GM23338 (cell line): ENCODE data around the gene GOLGA6L2. TPM values are rescaled to one million over a fixed set of nuclear protein-coding genes. Genes with fewer than 3 reads are reported as not detected.

Experiments used
- ATAC-seq: fragments of 200-7000 bp; cut with Tn5 transposase; 3 replicates; pipeline ENCODE4 v1.9.1; 2020
- DNase-seq: peaks from one replicate; pipeline ENCODE4 v3.0.0-alpha.2; 2015; ENCODE audit warnings: low spot score
- H2AFZ ChIP-seq: fragments of 200-600 bp; sonication (generic); 2 replicates; pipeline ENCODE4 v1.8.0; 2016; ENCODE audit warnings: antibody characterized with exemption, mild to moderate bottlenecking, moderate library complexity
- H3F3A ChIP-seq: fragments of 200-600 bp; sonication (generic); replicated peaks from 2 replicates; pipeline ENCODE4 v1.8.0; 2017; ENCODE audit warnings: antibody characterized with exemption, mixed run types, low read depth
- H3K27ac ChIP-seq: fragments of 200-600 bp; sonication (generic); 2 replicates; pipeline ENCODE4 v1.6.1; 2016; ENCODE audit warnings: low read depth
- H3K27me3 ChIP-seq: fragments of 200-600 bp; sonication (generic); 2 replicates; pipeline ENCODE4 v1.8.0; 2016; ENCODE audit warnings: mild to moderate bottlenecking, mixed run types, moderate library complexity; ENCODE audit not compliant: insufficient read depth
- H3K36me3 ChIP-seq: fragments of 200-600 bp; sonication (generic); 2 replicates; pipeline ENCODE4 v1.8.0; 2016; ENCODE audit warnings: mild to moderate bottlenecking; ENCODE audit not compliant: insufficient read depth
- H3K4me1 ChIP-seq: fragments of 200-600 bp; sonication (generic); 2 replicates; pipeline ENCODE4 v1.8.0; 2016; ENCODE audit warnings: mild to moderate bottlenecking, moderate library complexity; ENCODE audit not compliant: insufficient read depth
- H3K4me2 ChIP-seq: fragments of 200-600 bp; sonication (generic); 2 replicates; pipeline ENCODE4 v1.7.1; 2017; ENCODE audit warnings: mixed run types
- H3K4me3 ChIP-seq: fragments of 200-600 bp; sonication (generic); 2 replicates; pipeline ENCODE4 v1.6.1; 2016; ENCODE audit warnings: mixed run types
- H3K79me2 ChIP-seq: fragments of 200-600 bp; sonication (generic); replicated peaks from 2 replicates; pipeline ENCODE4 v1.8.0; 2017; ENCODE audit warnings: mild to moderate bottlenecking; ENCODE audit not compliant: insufficient read depth
- H3K9me2 ChIP-seq: fragments of 200-600 bp; sonication (generic); 2 replicates; pipeline ENCODE4 v1.8.0; 2017; ENCODE audit not compliant: insufficient read depth
- H4K20me1 ChIP-seq: fragments of 200-600 bp; sonication (generic); replicated peaks from 2 replicates; pipeline ENCODE4 v1.8.0; 2017; ENCODE audit warnings: mild to moderate bottlenecking; ENCODE audit not compliant: insufficient read depth
- H3K27ac Mint-ChIP-seq: 2 replicates; pipeline ENCODE4 v1.8.0; 2020; ENCODE audit warnings: inconsistent platforms, mild to moderate bottlenecking, moderate library complexity, mixed read lengths
- H3K27me3 Mint-ChIP-seq: 3 replicates; pipeline ENCODE4 v1.8.0; 2022; ENCODE audit warnings: low read depth, mild to moderate bottlenecking, moderate library complexity, mixed read lengths, inconsistent platforms; ENCODE audit not compliant: insufficient read depth, poor library complexity
- H3K36me3 Mint-ChIP-seq: 3 replicates; pipeline ENCODE4 v1.8.0; 2021; ENCODE audit warnings: low read depth, mild to moderate bottlenecking, inconsistent platforms, moderate library complexity, mixed read lengths
- H3K4me1 Mint-ChIP-seq: 3 replicates; pipeline ENCODE4 v1.8.0; 2020; ENCODE audit warnings: mild to moderate bottlenecking, inconsistent platforms, mixed read lengths
- H3K4me3 Mint-ChIP-seq: 3 replicates; pipeline ENCODE4 v1.8.0; 2021; ENCODE audit warnings: moderate library complexity, mild to moderate bottlenecking, inconsistent platforms, mixed read lengths
- H3K9me3 Mint-ChIP-seq: 3 replicates; pipeline ENCODE4 v1.8.0; 2020; ENCODE audit warnings: moderate library complexity, mild to moderate bottlenecking, inconsistent platforms, mixed read lengths
- JUNB ChIP-seq: IDR thresholded peaks from one replicate; pipeline ENCODE4 v1.6.1; 2016; ENCODE audit warnings: antibody characterized with exemption; ENCODE audit not compliant: unreplicated experiment
- NANOG ChIP-seq: IDR thresholded peaks from 2 replicates; pipeline ENCODE4 v1.6.1; 2016; ENCODE audit warnings: antibody characterized with exemption, borderline replicate concordance
- REST ChIP-seq: IDR thresholded peaks from one replicate; pipeline ENCODE4 v1.6.1; 2018; ENCODE audit warnings: antibody characterized with exemption; ENCODE audit not compliant: unreplicated experiment
- ZNF462 ChIP-seq: fragments of 250-450 bp; sonication (Bioruptor Pico); IDR thresholded peaks from 2 replicates; pipeline ENCODE4 v1.5.0; 2020; ENCODE audit warnings: mild to moderate bottlenecking, moderate library complexity
- polyA plus RNA-seq: library from polyadenylated mRNA; unstranded; fragments of >200 nt; fragmentation: Nextera tagmentation; extraction: Ambion mirVana; gene quantifications from 2 replicates; pipeline ENCODE4 v1.2.1, GENCODE V29; 2016
- total RNA-seq: library from RNA; depleted of rRNA; stranded (reverse); fragments of >200 nt; shearing (Covaris generic); gene quantifications from 2 replicates; pipeline ENCODE4 v1.2.3, GENCODE V29; 2014

The GOLGA6L2 gene
- total and polyA plus RNA-seq, 2 experiments from 2014 or later = not detected

GRCh38 chr15:23446215-23447106, 582 bp downstream of the GOLGA6L2 start:
- ATAC-seq = no peak
- Histone ChIP-seq H3K36me3 (no peaks in the 10 kb centered on the region), H3K4me1 (no peaks in the 10 kb centered on the region), H3K4me2 (no peak overlapping the region), H3F3A (no peaks in the 10 kb centered on the region), H3K27me3 (no peaks in the 10 kb centered on the region), H3K4me3 (no peak overlapping the region), H3K79me2 (no peaks in the 10 kb centered on the region), H4K20me1 (no peaks in the 10 kb centered on the region), H3K27ac (no peak overlapping the region), H2AFZ (0 out of 2 replicates have a peak overlapping the region, but pooled peaks have one; percentile 23), H3K9me2 (no peaks in the 10 kb centered on the region)
- Mint-ChIP-seq H3K4me3 (no peak overlapping the region), H3K9me3 (peaks cover 32% of the 10 kb centered on the region), H3K36me3 (peaks cover 7% of the 10 kb centered on the region), H3K4me1 (no peaks in the 10 kb centered on the region), H3K27me3 (no peaks in the 10 kb centered on the region), H3K27ac (no peak overlapping the region)
- TF ChIP-seq NANOG = no peak
- TF ChIP-seq REST = no peak
- TF ChIP-seq ZNF462 (CRISPR knock-in tag) = no peak
- TF ChIP-seq JUNB = no peak
- no peak for DNase-seq
